IPS-18c (cell line): ENCODE results near the gene GNAT3.

ENCODE experiments used
- H3K4me3 ChIP-seq: 2 replicates; pipeline ENCODE4 v1.7.0; 2013; ENCODE audit warnings: low read depth, mild to moderate bottlenecking, low read length, moderate library complexity; ENCODE audit not compliant: insufficient read depth
- H3K9me3 ChIP-seq: one replicate; pipeline ENCODE4 v1.6.1; 2013; ENCODE audit warnings: mild to moderate bottlenecking, low read length, moderate library complexity; ENCODE audit not compliant: control insufficient read depth, insufficient read depth

Gene GNAT3

GRCh38 chr7:80445351-80445750, 66.5 kb downstream of the GNAT3 start:
- H3K9me3 ChIP-seq = no peaks in the 10 kb centered on the region
- no peak overlapping the region for H3K4me3 ChIP-seq

GRCh38 chr7:80444811-80445210, 67.1 kb downstream of the GNAT3 start:
- Histone ChIP-seq H3K9me3 (no peaks in the 10 kb centered on the region), H3K4me3 (no peak overlapping the region)

GRCh38 chr7:80443325-80443724, 68.5 kb downstream of the GNAT3 start:
- Histone ChIP-seq H3K9me3 (no peaks in the 10 kb centered on the region), H3K4me3 (no peak overlapping the region)

- H3K4me3 ChIP-seq = no peak overlapping the region
- no peaks in the 10 kb centered on the region for H3K9me3 ChIP-seq
Measured at GRCh38 chr7:80440883-80441282, 71.0 kb downstream of the GNAT3 start.

- Histone ChIP-seq H3K4me3 (no peak overlapping the region), H3K9me3 (no peaks in the 10 kb centered on the region)
Measured at GRCh38 chr7:80439894-80440821, 71.7 kb downstream of the GNAT3 start.

- Histone ChIP-seq H3K9me3 (no peaks in the 10 kb centered on the region), H3K4me3 (no peak overlapping the region)
Measured at GRCh38 chr7:80435521-80435920, 76.3 kb downstream of the GNAT3 start.

GRCh38 chr7:80434047-80434446, 77.8 kb downstream of the GNAT3 start:
- Histone ChIP-seq H3K4me3 (no peak overlapping the region), H3K9me3 (no peaks in the 10 kb centered on the region)

- Histone ChIP-seq H3K4me3 (no peak overlapping the region), H3K9me3 (no peaks in the 10 kb centered on the region)
Measured at GRCh38 chr7:80432166-80432565, 79.7 kb downstream of the GNAT3 start.

GRCh38 chr7:80429181-80429580, 82.7 kb downstream of the GNAT3 start:
- H3K4me3 ChIP-seq = no peak overlapping the region
- no peaks in the 10 kb centered on the region for H3K9me3 ChIP-seq

- no peak overlapping the region for H3K4me3 ChIP-seq
- H3K9me3 ChIP-seq = no peaks in the 10 kb centered on the region
Measured at GRCh38 chr7:80428161-80429054, 83.5 kb downstream of the GNAT3 start.

- H3K4me3 ChIP-seq = no peak overlapping the region
- H3K9me3 ChIP-seq = no peaks in the 10 kb centered on the region
Measured at GRCh38 chr7:80427218-80427617, 84.6 kb downstream of the GNAT3 start.

GRCh38 chr7:80420876-80421275, 91.0 kb downstream of the GNAT3 start:
- Histone ChIP-seq H3K4me3 (no peak overlapping the region), H3K9me3 (no peaks in the 10 kb centered on the region)

GRCh38 chr7:80417211-80417793, 94.6 kb downstream of the GNAT3 start:
- no peak overlapping the region for H3K4me3 ChIP-seq
- H3K9me3 ChIP-seq = no peaks in the 10 kb centered on the region

- no peak overlapping the region for H3K4me3 ChIP-seq
- no peaks in the 10 kb centered on the region for H3K9me3 ChIP-seq
Measured at GRCh38 chr7:80415522-80415921, 96.3 kb downstream of the GNAT3 start.

- no peak overlapping the region for H3K4me3 ChIP-seq
- H3K9me3 ChIP-seq = no peaks in the 10 kb centered on the region
Measured at GRCh38 chr7:80415114-80415513, 96.8 kb downstream of the GNAT3 start.

GRCh38 chr7:80414331-80414730, 97.5 kb downstream of the GNAT3 start:
- Histone ChIP-seq H3K4me3 (no peak overlapping the region), H3K9me3 (no peaks in the 10 kb centered on the region)

- Histone ChIP-seq H3K9me3 (no peaks in the 10 kb centered on the region), H3K4me3 (no peak overlapping the region)
Measured at GRCh38 chr7:80413383-80413945, 98.4 kb downstream of the GNAT3 start.
